Neural cell (in vitro differentiated cells): ENCODE measurements around the gene ADAMTS17. TPM values are rescaled to one million over a fixed set of nuclear protein-coding genes. Genes with fewer than 3 reads are reported as not detected.

Experiments
- H2AFZ ChIP-seq: fragments of 200-600, 300-800 bp; sonication (generic), shearing (Covaris generic); 2 replicates; pipeline ENCODE4 v1.6.0; 2014; ENCODE audit warnings: low read depth, mild to moderate bottlenecking, antibody characterized with exemption, low read length, moderate library complexity
- H3F3A ChIP-seq: fragments of 200-600 bp; shearing (Covaris generic); 2 replicates; pipeline ENCODE4 v1.6.1; 2016; ENCODE audit warnings: mild to moderate bottlenecking, moderate library complexity, mixed read lengths, antibody characterized with exemption, low read length; ENCODE audit not compliant: insufficient read depth, poor library complexity, severe bottlenecking
- H3K27ac ChIP-seq: fragments of 200-600, 300-800 bp; sonication (generic), shearing (Covaris generic); 2 replicates; pipeline ENCODE4 v1.5.1; 2014; ENCODE audit warnings: mild to moderate bottlenecking, low read length, moderate library complexity
- H3K27me3 ChIP-seq: fragments of 300-800, 200-600 bp; sonication (generic), shearing (Covaris generic); 2 replicates; pipeline ENCODE4 v1.6.0; 2014; ENCODE audit warnings: mild to moderate bottlenecking, low read depth, low read length, moderate library complexity; ENCODE audit not compliant: insufficient read depth
- H3K36me3 ChIP-seq: fragments of 300-800, 200-600 bp; sonication (generic), shearing (Covaris generic); 2 replicates; pipeline ENCODE4 v1.5.1; 2014; ENCODE audit warnings: mild to moderate bottlenecking, antibody characterized with exemption, low read length, moderate library complexity; ENCODE audit not compliant: insufficient read depth
- H3K4me2 ChIP-seq: fragments of 300-800, 200-600 bp; sonication (generic), shearing (Covaris generic); 2 replicates; pipeline ENCODE4 v1.6.0; 2014; ENCODE audit warnings: mild to moderate bottlenecking, low read length
- H3K4me3 ChIP-seq: fragments of 300-800, 200-600 bp; sonication (generic), shearing (Covaris generic); 2 replicates; pipeline ENCODE4 v1.5.1; 2014; ENCODE audit warnings: mild to moderate bottlenecking, low read length, moderate library complexity
- H3K79me2 ChIP-seq: fragments of 200-600 bp; shearing (Covaris generic); replicated peaks from 2 replicates; pipeline ENCODE4 v1.6.0; 2014; ENCODE audit warnings: mild to moderate bottlenecking, low read length, moderate library complexity; ENCODE audit not compliant: insufficient read depth
- H3K9ac ChIP-seq: fragments of 300-800, 200-600 bp; sonication (generic), shearing (Covaris generic); 2 replicates; pipeline ENCODE4 v1.6.1; 2016; ENCODE audit warnings: mild to moderate bottlenecking, low read length, mixed read lengths
- H3K9me2 ChIP-seq: fragments of 200-600 bp; shearing (Covaris generic); 2 replicates; pipeline ENCODE4 v1.6.1; 2016; ENCODE audit warnings: mild to moderate bottlenecking, low read length, mixed read lengths; ENCODE audit not compliant: insufficient read depth
- H3K9me3 ChIP-seq: fragments of 200-600, 300-800 bp; sonication (generic), shearing (Covaris generic); 2 replicates; pipeline ENCODE4 v1.6.1; 2016; ENCODE audit warnings: mild to moderate bottlenecking, mixed run types, low read length, moderate library complexity, mixed read lengths
- H4K20me1 ChIP-seq: fragments of 200-600 bp; shearing (Covaris generic); 2 replicates; pipeline ENCODE4 v1.6.1; 2016; ENCODE audit warnings: mild to moderate bottlenecking, mixed run types; ENCODE audit not compliant: insufficient read depth
- CTCF ChIP-seq: fragments of 450-650 bp; IDR thresholded peaks from 2 replicates; pipeline ENCODE4 v1.5.1; 2014; ENCODE audit warnings: antibody characterized with exemption, mild to moderate bottlenecking, moderate library complexity; ENCODE audit not compliant: poor library complexity, severe bottlenecking
- EP300 ChIP-seq: fragments of 450-650 bp; conservative IDR thresholded peaks from 2 replicates; pipeline ENCODE4 v1.6.1; 2014; ENCODE audit warnings: antibody characterized with exemption, mild to moderate bottlenecking, moderate library complexity; ENCODE audit not compliant: poor library complexity, severe bottlenecking
- EZH2 ChIP-seq: fragments of 200-600, 300-800 bp; shearing (Covaris generic), sonication (generic); IDR thresholded peaks from 2 replicates; pipeline ENCODE4 v1.6.1; 2014; ENCODE audit warnings: antibody characterized with exemption, low read length, borderline replicate concordance, mild to moderate bottlenecking; ENCODE audit not compliant: insufficient read depth, poor library complexity, severe bottlenecking
- MXI1 ChIP-seq: fragments of 450-650 bp; conservative IDR thresholded peaks from 2 replicates; pipeline ENCODE4 v1.6.1; 2014; ENCODE audit warnings: antibody characterized with exemption, mild to moderate bottlenecking; ENCODE audit not compliant: poor library complexity, severe bottlenecking
- POLR2AphosphoS5 ChIP-seq: IDR thresholded peaks from 2 replicates; pipeline ENCODE4 v1.6.1; 2012
- RAD21 ChIP-seq: fragments of 450-650 bp; conservative IDR thresholded peaks from 2 replicates; pipeline ENCODE4 v1.6.1; 2014; ENCODE audit warnings: antibody characterized with exemption, mild to moderate bottlenecking, moderate library complexity
- REST ChIP-seq: IDR thresholded peaks from 2 replicates; pipeline ENCODE4 v1.6.1; 2012; ENCODE audit warnings: borderline replicate concordance
- SMC3 ChIP-seq: fragments of 450-650 bp; conservative IDR thresholded peaks from 2 replicates; pipeline ENCODE4 v1.6.1; 2014; ENCODE audit warnings: antibody characterized with exemption, mild to moderate bottlenecking, moderate library complexity; ENCODE audit not compliant: poor library complexity
- TAF1 ChIP-seq: IDR thresholded peaks from 2 replicates; pipeline ENCODE4 v1.6.1; 2012; ENCODE audit warnings: low read depth
- polyA plus RNA-seq: library from polyadenylated mRNA; depleted of rRNA; stranded (reverse); fragments of >200 nt; gene quantifications from 2 replicates; pipeline ENCODE4 v1.2.3, GENCODE V29; 2014

Gene ADAMTS17
- polyA plus RNA-seq, 1 donor from 2014 or later = 0.04 TPM

DNA sequence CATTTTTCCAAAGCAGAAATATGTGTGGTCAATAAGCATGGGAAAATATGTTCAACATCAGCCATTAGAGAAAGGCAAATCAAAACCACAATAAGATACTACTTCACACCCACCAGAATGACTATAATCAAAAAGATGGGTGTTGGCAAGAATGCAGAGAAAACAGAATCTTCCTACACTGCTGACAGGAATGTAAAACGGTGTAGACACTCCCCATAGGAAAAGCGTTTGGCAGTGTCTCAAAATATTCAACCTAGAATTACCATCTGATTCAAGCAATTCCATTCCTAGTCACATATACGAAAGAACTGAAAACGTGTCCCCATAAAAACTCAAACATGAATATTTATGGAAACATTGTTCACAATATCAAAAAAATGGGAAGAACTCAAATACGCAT is 123.3 kb downstream of the ADAMTS17 start:
- Histone ChIP-seq H3K4me2 (no peak overlapping the region), H3K9me3 (no peaks in the 10 kb centered on the region), H2AFZ (no peak overlapping the region), H3K36me3 (no peaks in the 10 kb centered on the region), H3K27ac (no peak overlapping the region), H3K79me2 (no peaks in the 10 kb centered on the region), H3F3A (no peaks in the 10 kb centered on the region), H3K9ac (no peak overlapping the region), H4K20me1 (no peaks in the 10 kb centered on the region), H3K9me2 (no peaks in the 10 kb centered on the region), H3K4me3 (no peak overlapping the region), H3K27me3 (no peaks in the 10 kb centered on the region)
- no peak for TF ChIP-seq POLR2AphosphoS5
- no peak for TF ChIP-seq TAF1
- TF ChIP-seq EZH2 = no peak
- TF ChIP-seq CTCF = no peak

- H3K79me2 ChIP-seq = no peaks in the 10 kb centered on the region
- no peak overlapping the region for H3K27ac ChIP-seq
- H3K9me2 ChIP-seq = no peaks in the 10 kb centered on the region
- H3K4me3 ChIP-seq = no peak overlapping the region
- no peaks in the 10 kb centered on the region for H3K36me3 ChIP-seq
- H4K20me1 ChIP-seq = no peaks in the 10 kb centered on the region
- no peak overlapping the region for H2AFZ ChIP-seq
- H3K27me3 ChIP-seq = no peaks in the 10 kb centered on the region
- H3K4me2 ChIP-seq = no peak overlapping the region
- H3K9ac ChIP-seq = no peak overlapping the region
- TF ChIP-seq TAF1 = no peak
- no peaks in the 10 kb centered on the region for H3F3A ChIP-seq
- H3K9me3 ChIP-seq = no peaks in the 10 kb centered on the region
These were observed 125.6 kb downstream of the ADAMTS17 start for GRCh38 chr15:100216182-100216581.

GRCh38 chr15:100215843-100216169 is 126.0 kb downstream of the ADAMTS17 start:
- no peaks in the 10 kb centered on the region for H3K9me3 ChIP-seq
- TF ChIP-seq EP300 (no peak), POLR2AphosphoS5 (no peak)
- no peaks in the 10 kb centered on the region for H4K20me1 ChIP-seq
- no peaks in the 10 kb centered on the region for H3K9me2 ChIP-seq
- H2AFZ ChIP-seq = no peak overlapping the region
- H3K4me2 ChIP-seq = no peak overlapping the region
- H3F3A ChIP-seq = no peaks in the 10 kb centered on the region
- no peaks in the 10 kb centered on the region for H3K79me2 ChIP-seq
- no peak overlapping the region for H3K9ac ChIP-seq
- H3K27me3 ChIP-seq = no peaks in the 10 kb centered on the region
- no peaks in the 10 kb centered on the region for H3K36me3 ChIP-seq
- H3K27ac ChIP-seq = no peak overlapping the region
- no peak overlapping the region for H3K4me3 ChIP-seq

GRCh38 chr15:100215031-100215842 is 126.5 kb downstream of the ADAMTS17 start:
- H3K9ac ChIP-seq = no peak overlapping the region
- no peak overlapping the region for H3K4me2 ChIP-seq
- H3K36me3 ChIP-seq = no peaks in the 10 kb centered on the region
- no peak overlapping the region for H3K27ac ChIP-seq
- H4K20me1 ChIP-seq = no peaks in the 10 kb centered on the region
- no peaks in the 10 kb centered on the region for H3K9me3 ChIP-seq
- no peaks in the 10 kb centered on the region for H3K9me2 ChIP-seq
- H2AFZ ChIP-seq = no peak overlapping the region
- H3K79me2 ChIP-seq = no peaks in the 10 kb centered on the region
- no peaks in the 10 kb centered on the region for H3K27me3 ChIP-seq
- TF ChIP-seq SMC3 = no peak
- no peak for TF ChIP-seq MXI1
- no peak for TF ChIP-seq EP300
- TF ChIP-seq RAD21 = no peak
- TF ChIP-seq EZH2 = no peak
- TF ChIP-seq CTCF = no peak
- no peak for TF ChIP-seq TAF1
- no peak for TF ChIP-seq POLR2AphosphoS5
- TF ChIP-seq REST = no peak
- H3K4me3 ChIP-seq = no peak overlapping the region
- H3F3A ChIP-seq = no peaks in the 10 kb centered on the region
